HG03378 (cell line): ENCODE data around the gene SDHAF2.

Source experiments
- ATAC-seq: cut with Tn5 transposase; IDR thresholded peaks from one replicate; pipeline ENCODE4 v1.9.1; 2021; ENCODE audit warnings: mild to moderate bottlenecking, moderate library complexity; ENCODE audit not compliant: unreplicated experiment

Gene SDHAF2

DNA sequence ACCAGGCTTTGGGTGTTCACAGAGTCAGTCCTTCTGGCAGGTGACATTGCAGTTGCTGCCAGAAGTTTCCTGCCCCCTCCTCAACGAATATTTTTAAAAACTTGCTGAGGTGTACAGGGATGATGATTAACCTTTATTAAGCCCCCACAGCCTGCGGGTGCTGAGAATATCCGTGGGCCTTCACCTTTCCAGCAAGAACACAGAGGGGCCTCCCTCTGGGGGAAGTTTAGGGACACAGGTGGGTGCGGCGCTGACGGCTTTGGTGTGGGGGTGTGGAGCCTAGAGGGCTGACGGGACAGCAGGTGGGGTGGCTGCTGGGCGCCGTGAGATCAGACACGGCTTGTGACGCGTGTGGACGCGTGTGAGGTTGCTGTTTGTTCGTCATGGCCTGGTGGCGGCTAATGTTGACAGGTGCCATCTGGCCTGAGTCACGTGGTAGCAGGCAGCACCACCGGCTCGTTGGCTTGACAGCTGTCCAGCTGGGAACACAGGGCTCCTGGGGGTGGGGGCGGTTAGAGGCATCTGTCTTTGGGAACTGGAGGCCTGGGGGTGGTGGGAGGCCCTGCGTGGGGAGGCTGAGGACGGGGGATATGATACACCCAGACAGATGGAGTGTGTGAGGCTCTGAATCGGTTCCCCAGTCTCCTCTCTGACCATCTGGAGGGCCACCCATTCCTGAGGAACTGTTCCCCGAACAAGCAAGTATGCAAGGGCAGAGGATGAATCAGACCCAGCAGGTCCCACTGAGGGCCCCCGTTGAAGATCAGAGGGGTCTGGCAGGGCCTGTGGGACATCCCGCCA lies 66.1 kb downstream of the SDHAF2 start:
- ATAC-seq: no peak
